ENCODE data around the gene RXRB. TPM values are rescaled to one million over a fixed set of nuclear protein-coding genes. Genes with fewer than 3 reads are reported as not detected.

Gene RXRB
- total RNA-seq, 1 donor from 2014 or later: 58.3 TPM

DNA sequence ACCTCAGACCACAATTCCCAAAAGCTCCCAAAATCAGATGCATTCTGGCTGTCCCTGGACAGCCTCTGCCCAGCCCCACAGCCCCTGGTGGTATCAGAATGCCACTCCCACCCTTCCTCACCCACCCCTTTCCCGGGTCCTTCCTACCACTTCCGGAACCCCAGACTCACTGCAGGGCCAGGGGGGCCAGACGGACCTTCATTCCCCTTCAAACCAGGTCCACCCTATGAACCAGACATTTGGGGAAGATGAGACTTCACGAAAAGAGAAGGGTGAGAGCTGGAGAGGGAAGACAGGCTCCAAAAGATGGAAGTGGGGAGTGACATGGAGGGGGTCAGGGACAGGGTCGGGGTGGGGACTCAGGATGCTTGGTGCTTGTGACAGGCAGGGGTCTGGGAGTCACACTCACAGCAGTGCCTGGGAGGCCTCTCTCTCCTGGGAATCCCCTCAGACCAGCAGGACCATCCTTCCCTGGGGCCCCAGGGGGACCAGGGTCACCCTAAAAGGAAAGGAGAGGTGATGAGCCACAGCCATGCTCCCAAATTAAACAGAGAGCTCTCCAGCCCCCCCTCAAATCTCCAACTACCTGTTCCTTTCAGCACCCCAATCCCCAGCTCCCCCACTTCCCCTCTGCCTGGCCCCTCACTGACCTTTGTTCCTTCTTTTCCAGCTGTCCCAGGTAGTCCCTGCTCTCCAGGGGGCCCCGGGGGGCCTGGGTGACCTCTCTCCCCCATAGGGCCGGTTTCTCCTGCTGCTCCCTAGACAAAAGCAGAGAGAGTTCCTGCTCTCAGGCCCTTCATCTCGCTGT, 28.4 kb downstream of the RXRB start:
- Mint-ChIP-seq H3K9me3 (ENCODE audit: unreplicated experiment) (no peaks in the 10 kb centered on the region), H3K36me3 (ENCODE audit: unreplicated experiment) (no peaks in the 10 kb centered on the region), H3K27ac (ENCODE audit: unreplicated experiment) (no peak overlapping the region), H3K4me3 (ENCODE audit: unreplicated experiment) (no peak overlapping the region), H3K27me3 (ENCODE audit: unreplicated experiment) (peaks cover 12% of the 10 kb centered on the region), H3K4me1 (ENCODE audit: unreplicated experiment) (peaks cover 15% of the 10 kb centered on the region)
- TF ChIP-seq, protein P1, sequence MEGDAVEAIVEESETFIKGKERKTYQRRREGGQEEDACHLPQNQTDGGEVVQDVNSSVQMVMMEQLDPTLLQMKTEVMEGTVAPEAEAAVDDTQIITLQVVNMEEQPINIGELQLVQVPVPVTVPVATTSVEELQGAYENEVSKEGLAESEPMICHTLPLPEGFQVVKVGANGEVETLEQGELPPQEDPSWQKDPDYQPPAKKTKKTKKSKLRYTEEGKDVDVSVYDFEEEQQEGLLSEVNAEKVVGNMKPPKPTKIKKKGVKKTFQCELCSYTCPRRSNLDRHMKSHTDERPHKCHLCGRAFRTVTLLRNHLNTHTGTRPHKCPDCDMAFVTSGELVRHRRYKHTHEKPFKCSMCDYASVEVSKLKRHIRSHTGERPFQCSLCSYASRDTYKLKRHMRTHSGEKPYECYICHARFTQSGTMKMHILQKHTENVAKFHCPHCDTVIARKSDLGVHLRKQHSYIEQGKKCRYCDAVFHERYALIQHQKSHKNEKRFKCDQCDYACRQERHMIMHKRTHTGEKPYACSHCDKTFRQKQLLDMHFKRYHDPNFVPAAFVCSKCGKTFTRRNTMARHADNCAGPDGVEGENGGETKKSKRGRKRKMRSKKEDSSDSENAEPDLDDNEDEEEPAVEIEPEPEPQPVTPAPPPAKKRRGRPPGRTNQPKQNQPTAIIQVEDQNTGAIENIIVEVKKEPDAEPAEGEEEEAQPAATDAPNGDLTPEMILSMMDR (IDR thresholded peaks at IDR 0.05): no peak
- DNase-seq (ENCODE audit: extremely low spot score, unreplicated experiment): no peak

DNA sequence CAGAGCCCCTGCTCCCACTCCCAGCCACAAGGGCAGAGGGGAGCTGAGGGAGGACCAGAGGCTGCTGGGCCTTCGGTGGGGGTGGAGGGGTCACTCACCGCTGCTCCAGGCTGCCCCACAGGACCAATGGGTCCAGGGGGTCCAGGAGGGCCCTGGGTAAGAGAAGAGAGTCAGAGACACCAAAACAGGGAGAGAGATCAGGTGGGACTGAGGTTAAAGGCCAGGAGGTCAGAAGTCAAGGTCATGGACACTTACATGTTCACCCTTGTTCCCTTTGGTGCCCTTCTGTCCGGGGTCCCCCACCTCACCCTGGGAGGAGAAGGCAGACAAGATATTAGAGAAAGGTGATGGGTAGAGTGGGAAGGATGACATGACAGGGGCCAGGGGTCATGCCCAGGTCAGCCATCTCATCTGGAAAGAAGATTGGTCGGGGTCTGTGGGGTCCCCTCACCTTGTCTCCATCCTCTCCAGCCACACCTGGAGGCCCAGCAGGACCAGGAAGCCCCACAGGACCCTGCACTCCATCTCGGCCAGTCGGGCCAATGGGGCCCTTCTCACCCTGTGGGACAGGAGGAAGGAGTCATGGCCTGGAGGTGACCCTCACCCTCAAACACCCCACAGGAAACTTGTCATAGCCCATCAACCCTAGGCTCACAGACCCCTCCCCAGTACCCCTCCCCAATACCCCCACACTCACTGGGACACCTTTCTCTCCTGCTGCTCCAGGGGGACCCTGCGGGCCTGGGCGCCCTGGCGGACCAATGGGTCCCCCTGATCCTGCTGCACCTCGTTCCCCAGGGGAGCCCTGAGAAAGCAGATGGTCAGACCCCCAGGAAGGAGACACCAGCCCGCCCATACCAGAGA, 29.2 kb downstream of the RXRB start:
- Mint-ChIP-seq H3K36me3 (ENCODE audit: unreplicated experiment) (no peaks in the 10 kb centered on the region), H3K27me3 (ENCODE audit: unreplicated experiment) (peaks cover 12% of the 10 kb centered on the region), H3K27ac (ENCODE audit: unreplicated experiment) (no peak overlapping the region), H3K4me1 (ENCODE audit: unreplicated experiment) (peaks cover 7% of the 10 kb centered on the region), H3K4me3 (ENCODE audit: unreplicated experiment) (no peak overlapping the region), H3K9me3 (ENCODE audit: unreplicated experiment) (no peaks in the 10 kb centered on the region)
- DNase-seq (ENCODE audit: extremely low spot score, unreplicated experiment): peak; percentile 83
- TF ChIP-seq, protein P1 (IDR thresholded peaks at IDR 0.05): no peak

DNA sequence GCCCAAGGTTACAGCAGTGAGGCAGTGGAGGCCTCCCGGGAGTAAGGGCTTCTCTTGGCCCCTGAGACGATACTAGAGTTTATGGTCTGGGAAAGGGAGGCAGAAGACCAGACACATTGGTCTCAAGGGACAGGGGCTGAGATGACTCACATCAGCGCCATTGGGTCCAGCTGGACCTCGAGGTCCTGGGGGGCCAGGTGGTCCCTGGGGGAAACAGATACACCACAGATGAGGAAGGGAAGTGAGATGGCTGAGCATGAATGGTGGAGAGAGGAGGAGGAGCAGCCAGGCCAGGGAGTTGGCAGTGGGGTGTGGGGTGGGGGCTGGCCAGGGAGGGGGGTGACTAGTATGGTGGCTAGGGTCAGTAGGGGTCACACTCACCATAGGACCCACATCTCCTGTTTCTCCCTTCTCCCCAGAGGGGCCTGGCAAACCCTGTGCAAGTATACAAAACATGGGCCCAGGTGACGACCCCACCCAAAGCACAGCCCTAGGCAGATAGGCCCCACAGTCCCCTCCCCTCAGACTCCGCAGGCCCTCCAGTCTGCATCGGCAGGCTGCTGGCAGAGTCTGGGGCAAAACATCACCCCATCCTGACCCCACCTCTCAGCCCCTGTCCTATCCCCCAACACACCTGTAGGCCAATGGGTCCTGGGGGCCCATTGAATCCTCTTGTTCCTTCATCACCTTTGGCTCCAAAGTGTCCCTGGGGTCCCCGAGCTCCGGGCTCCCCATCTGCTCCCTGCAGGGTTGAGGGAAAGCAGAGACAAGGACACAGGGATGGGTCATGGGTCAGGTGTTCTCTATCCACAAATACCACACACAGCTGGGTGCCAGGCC, 30.1 kb downstream of the RXRB start:
- TF ChIP-seq, protein P1 (IDR thresholded peaks at IDR 0.05): no peak
- Mint-ChIP-seq H3K4me1 (ENCODE audit: unreplicated experiment) (peaks cover 5% of the 10 kb centered on the region), H3K27me3 (ENCODE audit: unreplicated experiment) (peaks cover 12% of the 10 kb centered on the region), H3K36me3 (ENCODE audit: unreplicated experiment) (no peaks in the 10 kb centered on the region), H3K27ac (ENCODE audit: unreplicated experiment) (no peak overlapping the region), H3K9me3 (ENCODE audit: unreplicated experiment) (no peaks in the 10 kb centered on the region), H3K4me3 (ENCODE audit: unreplicated experiment) (no peak overlapping the region)
- no peak for DNase-seq (ENCODE audit: extremely low spot score, unreplicated experiment)

DNA sequence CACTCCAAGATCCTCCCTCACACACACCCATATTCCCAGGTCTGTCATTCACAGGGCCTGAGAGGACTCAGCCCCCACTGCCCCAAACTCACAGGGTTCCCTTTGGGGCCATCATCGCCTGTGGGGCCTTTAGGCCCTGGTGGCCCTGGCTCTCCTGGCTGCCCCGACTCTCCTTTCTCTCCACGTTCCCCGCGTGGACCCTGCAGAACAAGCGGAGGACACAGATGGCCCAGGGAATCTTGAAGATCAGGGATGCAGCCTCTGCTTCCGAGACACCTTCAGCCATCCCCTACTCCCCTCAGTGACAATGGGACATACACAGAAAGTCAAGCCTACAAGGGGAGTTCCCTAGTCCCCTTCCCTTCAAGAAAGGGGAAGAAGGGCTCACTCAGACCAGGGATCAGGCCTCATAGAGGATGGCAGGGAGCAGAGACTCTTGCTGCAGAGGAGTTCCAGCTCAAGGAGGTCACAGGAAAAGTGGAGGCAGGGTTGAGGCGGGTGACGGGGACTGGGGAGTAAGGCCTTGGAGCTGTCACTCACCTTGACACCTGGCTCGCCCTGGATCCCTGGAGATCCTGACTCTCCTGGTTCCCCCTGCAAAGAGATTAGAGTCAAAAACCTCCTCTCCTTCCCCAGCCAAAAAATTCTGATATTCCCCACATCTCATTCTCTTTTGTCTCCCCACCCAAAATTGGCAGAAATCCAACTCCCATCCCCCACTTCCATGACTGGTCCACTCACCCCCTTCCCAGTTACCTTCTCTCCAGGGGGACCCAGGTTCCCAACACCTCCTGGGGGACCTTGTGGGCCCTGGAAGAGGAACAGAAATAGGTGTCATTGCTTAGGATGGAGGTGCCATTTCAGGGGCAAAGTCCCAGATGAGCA, 30.9 kb downstream of the RXRB start:
- no peak for DNase-seq (ENCODE audit: extremely low spot score, unreplicated experiment)
- TF ChIP-seq, protein P1 (IDR thresholded peaks at IDR 0.05): no peak
- H3K4me3 Mint-ChIP-seq (ENCODE audit: unreplicated experiment): no peak overlapping the region
- no peaks in the 10 kb centered on the region for H3K9me3 Mint-ChIP-seq (ENCODE audit: unreplicated experiment)
- no peaks in the 10 kb centered on the region for H3K36me3 Mint-ChIP-seq (ENCODE audit: unreplicated experiment)
- peaks cover 5% of the 10 kb centered on the region for H3K4me1 Mint-ChIP-seq (ENCODE audit: unreplicated experiment)
- peaks cover 7% of the 10 kb centered on the region for H3K27me3 Mint-ChIP-seq (ENCODE audit: unreplicated experiment)
- H3K27ac Mint-ChIP-seq (ENCODE audit: unreplicated experiment): no peak overlapping the region

Measured in osteocyte (in vitro differentiated cells).